Stimulated activated effector memory CD8-positive, alpha-beta T cell treated with anti-CD3 and anti-CD28 coated beads, Interleukin-12 subunit alpha, Interleukin-12 subunit beta, amount 100 ng/mL, for 72 hours (primary cell): ENCODE measurements around the gene NELL1.

Experiments used
- ATAC-seq: fragments of 150-1000 bp; cut with Tn5 transposase; 2 replicates; pipeline ENCODE4 v1.10.0; 2021
- DNase-seq, 2 donors: peaks; one replicate each; pipeline ENCODE4 v3.0.0; 2021 to 2022; ENCODE audit warnings: low spot score in 2 of 2
- H3K27ac Mint-ChIP-seq: one replicate; pipeline ENCODE4 v1.8.0; 2022; ENCODE audit warnings: mild to moderate bottlenecking, mixed read lengths
- H3K36me3 Mint-ChIP-seq: one replicate; pipeline ENCODE4 v1.8.0; 2022; ENCODE audit warnings: mild to moderate bottlenecking, mixed read lengths
- H3K4me1 Mint-ChIP-seq: one replicate; pipeline ENCODE4 v1.8.0; 2022; ENCODE audit warnings: mixed read lengths
- H3K4me3 Mint-ChIP-seq: one replicate; pipeline ENCODE4 v1.8.0; 2022; ENCODE audit warnings: mild to moderate bottlenecking, mixed read lengths
- H3K9me3 Mint-ChIP-seq: one replicate; pipeline ENCODE4 v1.8.0; 2022; ENCODE audit warnings: mixed read lengths

NELL1 gene

GRCh38 chr11:21321530-21321929 lies 652.1 kb downstream of the NELL1 start:
- H3K36me3 Mint-ChIP-seq = no peaks in the 10 kb centered on the region
- ATAC-seq = no peak
- peaks cover 16% of the 10 kb centered on the region for H3K9me3 Mint-ChIP-seq
- H3K4me1 Mint-ChIP-seq = no peaks in the 10 kb centered on the region
- H3K4me3 Mint-ChIP-seq = no peak overlapping the region
- no peak overlapping the region for H3K27ac Mint-ChIP-seq
- no peak for DNase-seq

- no peak for ATAC-seq
- no peak for DNase-seq
- peaks cover 15% of the 10 kb centered on the region for H3K9me3 Mint-ChIP-seq
- no peaks in the 10 kb centered on the region for H3K4me1 Mint-ChIP-seq
- H3K4me3 Mint-ChIP-seq = no peak overlapping the region
- no peak overlapping the region for H3K27ac Mint-ChIP-seq
- no peaks in the 10 kb centered on the region for H3K36me3 Mint-ChIP-seq
These were observed 654.2 kb downstream of the NELL1 start for GRCh38 chr11:21323617-21324016.

GRCh38 chr11:21343204-21343603 lies 673.8 kb downstream of the NELL1 start:
- no peak for ATAC-seq
- no peak overlapping the region for H3K4me3 Mint-ChIP-seq

GRCh38 chr11:21346361-21346760 lies 677.0 kb downstream of the NELL1 start:
- no peak overlapping the region for H3K4me3 Mint-ChIP-seq
- no peak overlapping the region for H3K27ac Mint-ChIP-seq
- no peaks in the 10 kb centered on the region for H3K36me3 Mint-ChIP-seq
- ATAC-seq (no peak), DNase-seq (no peak)
- H3K9me3 Mint-ChIP-seq = peaks cover 16% of the 10 kb centered on the region
- no peaks in the 10 kb centered on the region for H3K4me1 Mint-ChIP-seq

More at GRCh38 chr11:21343204-21343603, 673.8 kb downstream of the NELL1 start:
- Mint-ChIP-seq H3K36me3 (no peaks in the 10 kb centered on the region), H3K4me1 (no peaks in the 10 kb centered on the region), H3K9me3 (peaks cover 23% of the 10 kb centered on the region), H3K27ac (no peak overlapping the region)
- DNase-seq = no peak

- DNase-seq (no peak), ATAC-seq (no peak)
- no peak overlapping the region for H3K4me3 Mint-ChIP-seq
- H3K27ac Mint-ChIP-seq = no peak overlapping the region
- H3K9me3 Mint-ChIP-seq = peaks cover 13% of the 10 kb centered on the region
- H3K4me1 Mint-ChIP-seq = no peaks in the 10 kb centered on the region
- H3K36me3 Mint-ChIP-seq = no peaks in the 10 kb centered on the region
These were observed 681.2 kb downstream of the NELL1 start for GRCh38 chr11:21350613-21351012.

GRCh38 chr11:21353425-21353824 lies 684.0 kb downstream of the NELL1 start:
- Mint-ChIP-seq H3K4me1 (no peaks in the 10 kb centered on the region), H3K4me3 (no peak overlapping the region), H3K27ac (no peak overlapping the region), H3K36me3 (no peaks in the 10 kb centered on the region), H3K9me3 (peaks cover 21% of the 10 kb centered on the region)
- ATAC-seq (no peak), DNase-seq (no peak)

GRCh38 chr11:21364866-21365624 lies 695.7 kb downstream of the NELL1 start:
- H3K9me3 Mint-ChIP-seq = peaks cover 18% of the 10 kb centered on the region
- H3K27ac Mint-ChIP-seq = no peak overlapping the region
- no peaks in the 10 kb centered on the region for H3K4me1 Mint-ChIP-seq
- no peak for DNase-seq
- H3K4me3 Mint-ChIP-seq = no peak overlapping the region
- ATAC-seq = no peak
- no peaks in the 10 kb centered on the region for H3K36me3 Mint-ChIP-seq

- no peaks in the 10 kb centered on the region for H3K4me1 Mint-ChIP-seq
- no peak overlapping the region for H3K27ac Mint-ChIP-seq
- ATAC-seq (no peak), DNase-seq (no peak)
- H3K9me3 Mint-ChIP-seq = peaks cover 7% of the 10 kb centered on the region
- no peak overlapping the region for H3K4me3 Mint-ChIP-seq
- H3K36me3 Mint-ChIP-seq = no peaks in the 10 kb centered on the region
These were observed 700.6 kb downstream of the NELL1 start for GRCh38 chr11:21369947-21370346.

GRCh38 chr11:21371044-21371443 lies 701.7 kb downstream of the NELL1 start:
- Mint-ChIP-seq H3K27ac (no peak overlapping the region), H3K4me1 (no peaks in the 10 kb centered on the region), H3K36me3 (no peaks in the 10 kb centered on the region), H3K4me3 (no peak overlapping the region), H3K9me3 (peaks cover 8% of the 10 kb centered on the region)
- ATAC-seq (no peak), DNase-seq (no peak)

GRCh38 chr11:21372672-21373071 lies 703.3 kb downstream of the NELL1 start:
- DNase-seq = no peak
- no peak overlapping the region for H3K27ac Mint-ChIP-seq
- no peaks in the 10 kb centered on the region for H3K4me1 Mint-ChIP-seq
- peaks cover 6% of the 10 kb centered on the region for H3K9me3 Mint-ChIP-seq
- H3K4me3 Mint-ChIP-seq = no peak overlapping the region
- H3K36me3 Mint-ChIP-seq = no peaks in the 10 kb centered on the region
- ATAC-seq = no peak

- H3K36me3 Mint-ChIP-seq = no peaks in the 10 kb centered on the region
- H3K27ac Mint-ChIP-seq = no peak overlapping the region
- peaks cover 6% of the 10 kb centered on the region for H3K9me3 Mint-ChIP-seq
- no peaks in the 10 kb centered on the region for H3K4me1 Mint-ChIP-seq
- DNase-seq = no peak
- ATAC-seq = no peak
- no peak overlapping the region for H3K4me3 Mint-ChIP-seq
These were observed 705.0 kb downstream of the NELL1 start for GRCh38 chr11:21374376-21374775.

- ATAC-seq (no peak), DNase-seq (no peak)
- Mint-ChIP-seq H3K4me3 (no peak overlapping the region), H3K4me1 (no peaks in the 10 kb centered on the region), H3K27ac (no peak overlapping the region), H3K36me3 (no peaks in the 10 kb centered on the region), H3K9me3 (peaks cover 28% of the 10 kb centered on the region)
These were observed 716.5 kb downstream of the NELL1 start for GRCh38 chr11:21385669-21386440.

- H3K27ac Mint-ChIP-seq = no peak overlapping the region
- no peak overlapping the region for H3K4me3 Mint-ChIP-seq
- ATAC-seq = no peak
- H3K36me3 Mint-ChIP-seq = no peaks in the 10 kb centered on the region
- no peaks in the 10 kb centered on the region for H3K4me1 Mint-ChIP-seq
- H3K9me3 Mint-ChIP-seq = peaks cover 19% of the 10 kb centered on the region
- no peak for DNase-seq
These were observed 721.0 kb downstream of the NELL1 start for GRCh38 chr11:21390430-21390829.

- ATAC-seq = no peak
- no peak for DNase-seq
- Mint-ChIP-seq H3K9me3 (peaks cover 19% of the 10 kb centered on the region), H3K4me3 (no peak overlapping the region), H3K27ac (no peak overlapping the region), H3K4me1 (no peaks in the 10 kb centered on the region), H3K36me3 (no peaks in the 10 kb centered on the region)
These were observed 727.1 kb downstream of the NELL1 start for GRCh38 chr11:21396342-21397008.

- DNase-seq (no peak), ATAC-seq (no peak)
- Mint-ChIP-seq H3K4me1 (no peaks in the 10 kb centered on the region), H3K36me3 (no peaks in the 10 kb centered on the region), H3K27ac (no peak overlapping the region), H3K4me3 (no peak overlapping the region), H3K9me3 (peaks cover 18% of the 10 kb centered on the region)
These were observed 728.8 kb downstream of the NELL1 start for GRCh38 chr11:21398195-21398594.
